Astrocyte of the cerebellum (primary cell): ENCODE measurements around the gene GMPR.

ENCODE experiments used
- DNase-seq: peaks from one replicate; pipeline ENCODE4 v3.0.0-alpha.2; 2011; ENCODE audit warnings: low read depth
- H3K4me3 ChIP-seq: 2 replicates; pipeline ENCODE4 v1.5.1; 2011; ENCODE audit warnings: mild to moderate bottlenecking, low read depth, low read length, moderate library complexity
- CTCF ChIP-seq: IDR thresholded peaks from 2 replicates; pipeline ENCODE4 v1.5.1; 2012; ENCODE audit warnings: low read length, low read depth, moderate library complexity, mild to moderate bottlenecking; ENCODE audit errors: missing control alignments
- in situ Hi-C: cut with HindIII; loops from 2 replicates; pipeline ENCODE4 v1.10.0; 2017; ENCODE audit warnings: low sequenced_read_pairs

The GMPR gene

DNA sequence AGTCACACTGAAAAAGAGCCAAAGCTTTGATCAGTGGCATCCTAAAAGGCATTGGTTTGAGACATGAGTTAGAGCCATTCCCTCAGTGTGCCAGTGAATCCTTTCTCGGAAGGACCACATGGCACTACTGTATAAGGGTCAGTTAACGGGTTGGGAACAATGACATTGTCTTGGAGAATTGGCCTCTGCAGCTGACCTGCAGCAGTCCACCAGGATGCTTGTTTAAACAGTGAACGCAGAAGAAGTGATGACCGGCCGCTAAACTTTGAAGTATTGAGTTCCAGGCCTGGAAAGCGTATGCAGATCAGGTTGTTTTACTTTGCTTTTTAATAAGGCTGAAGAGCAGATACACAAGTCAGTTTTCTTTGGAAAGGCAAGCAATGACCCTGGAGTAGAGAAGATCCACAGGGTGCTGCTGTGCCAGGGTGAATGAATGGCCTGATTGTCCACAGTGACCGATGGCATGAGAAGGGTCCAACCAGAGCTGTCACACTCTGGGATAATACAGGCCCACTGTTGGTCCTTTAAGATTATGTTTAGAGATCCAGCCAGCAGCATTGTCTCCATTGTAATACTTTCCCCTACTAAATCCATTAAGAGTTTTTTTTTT lies 57.8 kb downstream of the GMPR start:
- in situ Hi-C loops, result loop anchor here (10.0 kb wide), 1 partner anchor 59 kb away; no protein-coding TSS in a partner anchor
- H3K4me3 ChIP-seq, result no peak overlapping the region
- TF ChIP-seq CTCF, result no peak
- DNase-seq, result no peak

GRCh38 chr6:16299861-16300260 lies 61.5 kb downstream of the GMPR start:
- no peak for TF ChIP-seq CTCF
- DNase-seq, result no peak
- H3K4me3 ChIP-seq, result no peak overlapping the region
- in situ Hi-C loops, result loop anchor here (10.0 kb wide), 1 partner anchor 55 kb away; no protein-coding TSS in a partner anchor

- in situ Hi-C loops, result no loop called here
- H3K4me3 ChIP-seq, result no peak overlapping the region
- no peak for TF ChIP-seq CTCF
- no peak for DNase-seq
These were observed 63.1 kb downstream of the GMPR start for GRCh38 chr6:16301511-16301910.

GRCh38 chr6:16302721-16303552 lies 64.5 kb downstream of the GMPR start:
- no peak overlapping the region for H3K4me3 ChIP-seq
- TF ChIP-seq CTCF, result no peak
- no peak for DNase-seq
- in situ Hi-C loops, result no loop called here

DNA sequence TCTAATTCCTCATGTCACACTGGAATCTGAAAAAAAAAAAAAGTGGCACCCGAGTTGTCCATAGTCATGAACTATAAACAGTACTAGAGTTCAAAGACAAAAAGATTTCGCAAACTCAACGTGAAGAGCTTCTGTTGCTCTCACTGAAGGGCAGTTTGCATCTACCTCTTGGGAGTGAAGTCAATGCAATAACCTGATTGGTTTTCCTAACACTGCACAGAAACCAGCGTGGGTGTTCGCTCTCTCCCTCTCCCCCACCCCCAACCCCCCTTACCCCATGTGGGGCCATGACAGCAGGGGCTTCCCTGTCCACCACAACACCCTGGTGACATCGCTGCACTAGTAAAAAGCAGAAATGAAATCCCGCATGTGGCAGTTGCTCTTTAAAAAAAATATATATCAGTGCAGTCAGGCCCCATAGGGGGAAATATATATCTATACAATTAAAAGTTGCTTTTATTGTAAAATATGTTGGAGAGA lies 66.9 kb downstream of the GMPR start:
- no peak for DNase-seq
- no peak overlapping the region for H3K4me3 ChIP-seq
- no peak for TF ChIP-seq CTCF
- in situ Hi-C loops, result no loop called here

DNA sequence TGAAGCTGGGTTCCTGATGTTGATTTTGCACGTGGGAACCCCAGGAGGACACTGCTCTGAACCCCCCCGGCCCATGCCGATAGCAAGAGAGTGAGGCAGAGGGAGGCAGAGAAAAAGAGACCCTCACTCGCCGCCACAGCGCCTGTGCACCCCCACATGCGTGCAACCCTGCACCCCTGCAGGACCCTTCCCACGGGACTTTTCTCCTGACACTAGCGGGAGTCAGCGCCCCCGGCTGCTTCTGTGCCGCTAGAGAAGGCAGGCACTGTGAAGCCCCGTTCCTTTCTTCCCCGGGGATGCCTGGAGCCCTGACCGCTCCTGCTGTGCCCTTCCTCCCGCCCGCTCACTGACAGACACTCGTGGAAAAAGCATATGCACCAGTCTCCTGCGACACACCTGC lies 67.4 kb downstream of the GMPR start:
- in situ Hi-C loops, result no loop called here
- TF ChIP-seq CTCF, result no peak
- no peak overlapping the region for H3K4me3 ChIP-seq
- no peak for DNase-seq
